ENCODE results near the gene PRPS2.

The PRPS2 gene

GRCh38 chrX:12794654-12795053 lies 3.4 kb downstream of the PRPS2 start:
- DNase-seq: no peak
- Histone ChIP-seq H3K36me3 (no peaks in the 10 kb centered on the region), H3K4me1 (peaks cover 0 to 2% (median 0%) of the 10 kb centered on the region in 4 donors), H3K9me3 (peaks cover 0 to 5% (median 0%) of the 10 kb centered on the region in 3 donors), H3K27me3 (no peaks in the 10 kb centered on the region), H3K27ac (no peak overlapping the region), H3K4me3 (no peak overlapping the region)
- no peak for TF ChIP-seq CTCF (IDR thresholded peaks at IDR 0.05)
- intact Hi-C loops (cut with DNase I; ENCODE audit: low total_unique reads): loop anchor here (10.0 kb wide), 1 partner anchor 1110 kb away; no protein-coding TSS in a partner anchor

GRCh38 chrX:12798601-12799000 lies 7.4 kb downstream of the PRPS2 start:
- H3K27ac ChIP-seq: no peak overlapping the region
- H3K36me3 ChIP-seq: peaks cover 0 to 7% (median 0%) of the 10 kb centered on the region in 3 donors
- no peak overlapping the region for H3K4me3 ChIP-seq
- no peak for DNase-seq
- H3K9me3 ChIP-seq: peaks cover 0 to 5% (median 0%) of the 10 kb centered on the region in 3 donors
- no peaks in the 10 kb centered on the region for H3K27me3 ChIP-seq
- H3K4me1 ChIP-seq: no peaks in the 10 kb centered on the region
- intact Hi-C loops (cut with DNase I; ENCODE audit: low total_unique reads): loop anchor here (10.0 kb wide), 1 partner anchor 1106 kb away; no protein-coding TSS in a partner anchor
- TF ChIP-seq CTCF (IDR thresholded peaks at IDR 0.05): no peak

GRCh38 chrX:12799118-12799517 lies 7.9 kb downstream of the PRPS2 start:
- no peaks in the 10 kb centered on the region for H3K4me1 ChIP-seq
- intact Hi-C loops (cut with DNase I; ENCODE audit: low total_unique reads): loop anchor here (10.0 kb wide), 1 partner anchor 1106 kb away; no protein-coding TSS in a partner anchor

GRCh38 chrX:12802741-12803140 lies 11.5 kb downstream of the PRPS2 start:
- H3K27ac ChIP-seq: no peak overlapping the region
- DNase-seq: no peak
- no peak for TF ChIP-seq CTCF (IDR thresholded peaks at IDR 0.05)
- no peaks in the 10 kb centered on the region for H3K9me3 ChIP-seq
- H3K36me3 ChIP-seq: peaks cover 0 to 7% (median 0%) of the 10 kb centered on the region in 3 donors
- no peaks in the 10 kb centered on the region for H3K27me3 ChIP-seq
- H3K4me3 ChIP-seq: no peak overlapping the region
- intact Hi-C loops (cut with DNase I; ENCODE audit: low total_unique reads): no loop called here
- no peaks in the 10 kb centered on the region for H3K4me1 ChIP-seq

More at GRCh38 chrX:12799118-12799517, 7.9 kb downstream of the PRPS2 start:
- no peak for TF ChIP-seq CTCF (IDR thresholded peaks at IDR 0.05)
- Histone ChIP-seq H3K27ac (no peak overlapping the region), H3K27me3 (no peaks in the 10 kb centered on the region), H3K4me3 (no peak overlapping the region), H3K9me3 (peaks cover 0 to 5% (median 0%) of the 10 kb centered on the region in 3 donors), H3K36me3 (peaks cover 0 to 7% (median 0%) of the 10 kb centered on the region in 3 donors)
- no peak for DNase-seq

- Histone ChIP-seq H3K9me3 (no peaks in the 10 kb centered on the region), H3K27me3 (no peaks in the 10 kb centered on the region), H3K36me3 (peaks cover 0 to 7% (median 0%) of the 10 kb centered on the region in 3 donors), H3K4me1 (no peaks in the 10 kb centered on the region), H3K27ac (no peak overlapping the region), H3K4me3 (no peak overlapping the region)
- no peak for DNase-seq
- intact Hi-C loops (cut with DNase I; ENCODE audit: low total_unique reads): no loop called here
- no peak for TF ChIP-seq CTCF (IDR thresholded peaks at IDR 0.05)
Observed at GRCh38 chrX:12804655-12805054, 13.4 kb downstream of the PRPS2 start.

GRCh38 chrX:12805333-12805732 lies 14.1 kb downstream of the PRPS2 start:
- Histone ChIP-seq H3K9me3 (no peaks in the 10 kb centered on the region), H3K36me3 (peaks cover 0 to 7% (median 0%) of the 10 kb centered on the region in 3 donors), H3K27me3 (no peaks in the 10 kb centered on the region), H3K4me3 (no peak overlapping the region), H3K27ac (no peak overlapping the region), H3K4me1 (no peaks in the 10 kb centered on the region)
- TF ChIP-seq CTCF (IDR thresholded peaks at IDR 0.05): no peak
- intact Hi-C loops (cut with DNase I; ENCODE audit: low total_unique reads): no loop called here
- no peak for DNase-seq

All from tibial artery (tissue), 4 donors.